Measurements from ENCODE around the gene TBC1D1. TPM values are rescaled to one million over a fixed set of nuclear protein-coding genes. Genes with fewer than 3 reads are reported as not detected.
A peak's percentile ranks its signal among the peaks of the same experiment; 100 is the strongest.

TBC1D1 gene
- total RNA-seq, 1 donor from 2014 or later = 133 TPM

DNA sequence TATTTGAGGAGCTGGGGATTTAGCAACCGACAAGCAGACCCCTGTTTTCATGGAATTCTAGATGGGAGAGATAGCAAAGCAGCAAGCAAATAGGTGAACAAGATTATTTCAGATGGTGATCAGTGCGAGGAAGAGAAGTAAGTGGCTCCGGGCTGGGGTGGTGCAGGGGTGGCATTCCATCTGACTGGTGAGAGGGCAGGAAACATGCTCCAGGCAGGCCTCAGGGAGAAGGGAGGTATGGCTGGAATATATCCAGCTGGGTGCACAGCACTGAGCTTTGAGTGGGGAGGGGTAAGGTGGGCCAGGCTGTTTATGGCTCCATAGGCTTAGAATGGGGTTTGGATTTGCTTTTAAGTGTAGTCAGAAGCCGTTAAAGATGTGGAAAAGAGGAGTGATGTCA lies 90.5 kb downstream of the TBC1D1 start:
- no peaks in the 10 kb centered on the region for H3K27me3 ChIP-seq (ENCODE audit: control insufficient read depth, insufficient read depth, low read length)
- DNase-seq (ENCODE audit: low read depth) = no peak
- no peaks in the 10 kb centered on the region for H3K36me3 ChIP-seq (ENCODE audit: control insufficient read depth, insufficient read depth, low read length)
- no peak overlapping the region for H3K4me3 ChIP-seq (ENCODE audit: low read depth, low read length)
- no peak for TF ChIP-seq CTCF (IDR thresholded peaks at IDR 0.05; ENCODE audit: insufficient read depth, low read length, poor library complexity, severe bottlenecking)

GRCh38 chr4:37981844-37982720 lies 91.2 kb downstream of the TBC1D1 start:
- TF ChIP-seq CTCF (IDR thresholded peaks at IDR 0.05; ENCODE audit: insufficient read depth, low read length, poor library complexity, severe bottlenecking) = no peak
- no peak for DNase-seq (ENCODE audit: low read depth)
- Histone ChIP-seq H3K36me3 (ENCODE audit: control insufficient read depth, insufficient read depth, low read length) (no peaks in the 10 kb centered on the region), H3K4me3 (ENCODE audit: low read depth, low read length) (no peak overlapping the region), H3K27me3 (ENCODE audit: control insufficient read depth, insufficient read depth, low read length) (no peaks in the 10 kb centered on the region)

GRCh38 chr4:37982736-37983135 lies 91.9 kb downstream of the TBC1D1 start:
- Histone ChIP-seq H3K4me3 (ENCODE audit: low read depth, low read length) (no peak overlapping the region), H3K27me3 (ENCODE audit: control insufficient read depth, insufficient read depth, low read length) (no peaks in the 10 kb centered on the region), H3K36me3 (ENCODE audit: control insufficient read depth, insufficient read depth, low read length) (no peaks in the 10 kb centered on the region)
- TF ChIP-seq CTCF (IDR thresholded peaks at IDR 0.05; ENCODE audit: insufficient read depth, low read length, poor library complexity, severe bottlenecking) = peak; percentile 12
- DNase-seq (ENCODE audit: low read depth) = no peak

GRCh38 chr4:37983951-37984350 lies 93.1 kb downstream of the TBC1D1 start:
- H3K4me3 ChIP-seq (ENCODE audit: low read depth, low read length) = no peak overlapping the region
- no peaks in the 10 kb centered on the region for H3K36me3 ChIP-seq (ENCODE audit: control insufficient read depth, insufficient read depth, low read length)
- no peaks in the 10 kb centered on the region for H3K27me3 ChIP-seq (ENCODE audit: control insufficient read depth, insufficient read depth, low read length)
- no peak for TF ChIP-seq CTCF (IDR thresholded peaks at IDR 0.05; ENCODE audit: insufficient read depth, low read length, poor library complexity, severe bottlenecking)
- no peak for DNase-seq (ENCODE audit: low read depth)

GRCh38 chr4:37985730-37986275 lies 94.9 kb downstream of the TBC1D1 start:
- no peak for DNase-seq (ENCODE audit: low read depth)
- Histone ChIP-seq H3K27me3 (ENCODE audit: control insufficient read depth, insufficient read depth, low read length) (no peaks in the 10 kb centered on the region), H3K36me3 (ENCODE audit: control insufficient read depth, insufficient read depth, low read length) (no peaks in the 10 kb centered on the region), H3K4me3 (ENCODE audit: low read depth, low read length) (no peak overlapping the region)
- TF ChIP-seq CTCF (IDR thresholded peaks at IDR 0.05; ENCODE audit: insufficient read depth, low read length, poor library complexity, severe bottlenecking) = no peak
